A673 (cell line): ENCODE data around the gene MRPL24.

Experiments
- CTCF ChIP-seq: fragments of 300-800, 200-600 bp; sonication (generic); conservative IDR thresholded peaks from 2 replicates; pipeline ENCODE4 v1.5.1; 2017; ENCODE audit warnings: low read depth, mild to moderate bottlenecking, antibody characterized with exemption, low read length, moderate library complexity, mixed read lengths
- EZH2 ChIP-seq: fragments of 200-600 bp; sonication (generic); IDR thresholded peaks from 2 replicates; pipeline ENCODE4 v1.6.1; 2017; ENCODE audit warnings: borderline replicate concordance, low read depth, mild to moderate bottlenecking, mixed read lengths, antibody characterized with exemption, low read length; ENCODE audit not compliant: poor library complexity, severe bottlenecking

DNA sequence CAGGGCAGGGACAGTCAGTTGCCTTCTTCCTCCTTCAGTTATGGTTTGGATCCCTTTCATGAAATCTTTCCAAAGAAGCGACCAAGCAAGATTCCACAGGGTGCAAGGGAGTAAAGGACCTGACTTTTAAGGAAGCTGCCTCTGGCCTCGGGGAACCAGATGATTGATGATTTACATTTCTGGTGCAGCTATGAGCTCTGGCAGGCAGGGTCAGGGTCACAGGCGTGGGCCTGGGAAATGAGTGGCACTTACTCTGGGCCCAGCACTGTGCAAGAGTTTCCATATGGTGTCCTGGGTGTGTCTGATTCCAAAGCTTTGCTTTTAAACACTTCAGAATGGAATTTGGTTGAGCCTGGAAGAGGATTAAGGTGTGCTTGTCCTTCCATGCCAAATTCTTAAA is 28.3 kb downstream of the MRPL24 start:
- TF ChIP-seq CTCF: no peak
- TF ChIP-seq EZH2: no peak
